WI38 (cell line): ENCODE data around the gene PANX3.
A peak's percentile ranks its signal among the peaks of the same experiment; 100 is the strongest.

Source experiments
- H3K4me3 ChIP-seq: 2 replicates; pipeline ENCODE4 v1.5.1; 2011; ENCODE audit warnings: low read depth, mild to moderate bottlenecking, control low read depth, low read length
- TF ChIP-seq, protein P1 (sequence below): IDR thresholded peaks from 2 replicates; pipeline ENCODE4 v1.5.1; 2012; ENCODE audit warnings: low read depth, mild to moderate bottlenecking, control low read depth, low read length

PANX3 gene

DNA sequence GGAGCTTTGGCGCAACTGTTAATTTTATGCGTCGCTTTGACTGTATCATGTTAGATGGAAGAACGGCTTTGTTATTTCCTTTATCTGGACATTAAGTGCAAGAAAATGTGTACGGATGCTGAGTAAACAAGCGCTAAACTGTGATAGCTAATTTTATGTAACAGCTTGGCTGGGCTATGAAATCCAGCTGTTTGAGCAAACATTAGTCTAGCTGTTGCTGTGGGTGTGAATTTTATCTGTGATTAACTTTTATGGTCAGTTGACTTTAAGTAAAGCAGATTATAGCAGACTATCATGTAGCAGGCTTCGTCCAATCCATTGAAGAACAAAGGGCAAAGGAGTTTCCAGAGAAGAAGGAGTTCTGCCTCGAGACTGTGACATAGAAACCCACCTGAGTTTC lies 27.4 kb upstream of the PANX3 start:
- no peak overlapping the region for H3K4me3 ChIP-seq
- TF ChIP-seq, protein P1, sequence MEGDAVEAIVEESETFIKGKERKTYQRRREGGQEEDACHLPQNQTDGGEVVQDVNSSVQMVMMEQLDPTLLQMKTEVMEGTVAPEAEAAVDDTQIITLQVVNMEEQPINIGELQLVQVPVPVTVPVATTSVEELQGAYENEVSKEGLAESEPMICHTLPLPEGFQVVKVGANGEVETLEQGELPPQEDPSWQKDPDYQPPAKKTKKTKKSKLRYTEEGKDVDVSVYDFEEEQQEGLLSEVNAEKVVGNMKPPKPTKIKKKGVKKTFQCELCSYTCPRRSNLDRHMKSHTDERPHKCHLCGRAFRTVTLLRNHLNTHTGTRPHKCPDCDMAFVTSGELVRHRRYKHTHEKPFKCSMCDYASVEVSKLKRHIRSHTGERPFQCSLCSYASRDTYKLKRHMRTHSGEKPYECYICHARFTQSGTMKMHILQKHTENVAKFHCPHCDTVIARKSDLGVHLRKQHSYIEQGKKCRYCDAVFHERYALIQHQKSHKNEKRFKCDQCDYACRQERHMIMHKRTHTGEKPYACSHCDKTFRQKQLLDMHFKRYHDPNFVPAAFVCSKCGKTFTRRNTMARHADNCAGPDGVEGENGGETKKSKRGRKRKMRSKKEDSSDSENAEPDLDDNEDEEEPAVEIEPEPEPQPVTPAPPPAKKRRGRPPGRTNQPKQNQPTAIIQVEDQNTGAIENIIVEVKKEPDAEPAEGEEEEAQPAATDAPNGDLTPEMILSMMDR, result no peak

DNA sequence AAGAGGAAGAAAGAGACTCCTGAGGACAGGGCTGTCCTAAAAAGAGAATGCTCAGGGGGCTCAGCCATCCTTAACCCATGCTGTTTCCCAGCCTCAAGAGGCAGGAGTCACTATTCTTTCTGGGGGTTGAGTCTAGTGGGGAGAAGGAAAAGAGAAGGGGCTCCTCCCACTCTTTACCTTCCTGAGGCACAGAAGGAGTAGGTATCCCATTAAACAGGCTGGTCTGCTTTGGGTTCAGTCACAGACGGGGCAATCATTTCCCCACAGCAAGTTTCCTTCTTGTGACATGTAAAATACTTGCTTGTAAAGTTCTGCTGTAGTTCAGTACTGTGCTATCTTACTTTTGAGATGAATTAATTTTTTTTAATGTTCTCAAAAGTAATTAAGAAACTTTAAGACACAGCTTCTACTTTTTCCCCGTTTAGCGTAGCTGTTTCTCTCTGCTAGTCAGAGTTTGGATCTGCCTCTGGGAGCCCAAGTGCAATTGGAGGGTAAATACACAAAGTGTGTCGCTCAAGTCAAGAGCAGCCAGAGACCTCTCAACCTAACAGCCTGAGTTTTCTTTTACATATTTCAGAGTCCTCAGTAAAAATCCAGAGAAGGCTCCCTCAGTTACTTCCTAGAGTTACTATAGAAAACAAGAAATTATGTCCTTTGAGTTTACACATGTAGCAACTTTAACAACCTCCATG lies 26.4 kb upstream of the PANX3 start:
- TF ChIP-seq, protein P1, result no peak
- H3K4me3 ChIP-seq, result no peak overlapping the region

- TF ChIP-seq, protein P1, result peak; percentile 51
- H3K4me3 ChIP-seq, result no peak overlapping the region
These were observed 24.9 kb upstream of the PANX3 start for GRCh38 chr11:124586238-124586860.

DNA sequence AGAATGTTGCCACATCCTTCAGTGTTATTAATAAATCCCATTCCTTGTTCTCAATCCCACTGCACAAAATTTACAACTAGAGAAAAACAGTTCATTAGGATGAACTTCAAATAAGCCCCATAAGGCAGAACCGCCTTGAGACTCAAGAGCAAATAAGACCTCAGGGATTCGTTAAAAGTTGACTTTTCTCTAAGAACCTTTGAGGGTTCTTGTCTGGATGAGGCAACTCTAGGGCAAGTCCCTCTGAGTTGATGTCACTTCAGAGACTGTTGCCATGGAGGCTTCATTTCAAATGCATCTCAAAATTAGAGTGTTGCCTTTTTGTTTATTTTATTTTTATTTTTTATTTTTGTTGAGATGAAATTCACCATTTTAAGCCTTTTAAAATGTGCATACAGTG lies 19.8 kb upstream of the PANX3 start:
- H3K4me3 ChIP-seq, result no peak overlapping the region
- TF ChIP-seq, protein P1, result no peak

- TF ChIP-seq, protein P1, result no peak
- no peak overlapping the region for H3K4me3 ChIP-seq
These were observed 18.6 kb upstream of the PANX3 start for GRCh38 chr11:124592627-124593026.

- no peak overlapping the region for H3K4me3 ChIP-seq
- TF ChIP-seq, protein P1, result no peak
These were observed 15.9 kb upstream of the PANX3 start for GRCh38 chr11:124595302-124595701.

- H3K4me3 ChIP-seq, result no peak overlapping the region
- TF ChIP-seq, protein P1, result no peak
These were observed 13.6 kb upstream of the PANX3 start for GRCh38 chr11:124597626-124598025.
